Measurements from ENCODE around the gene GET3. TPM values are rescaled to one million over a fixed set of nuclear protein-coding genes. Genes with fewer than 3 reads are reported as not detected.

Gene GET3
- total RNA-seq, 1 donor: 99.5 TPM

DNA sequence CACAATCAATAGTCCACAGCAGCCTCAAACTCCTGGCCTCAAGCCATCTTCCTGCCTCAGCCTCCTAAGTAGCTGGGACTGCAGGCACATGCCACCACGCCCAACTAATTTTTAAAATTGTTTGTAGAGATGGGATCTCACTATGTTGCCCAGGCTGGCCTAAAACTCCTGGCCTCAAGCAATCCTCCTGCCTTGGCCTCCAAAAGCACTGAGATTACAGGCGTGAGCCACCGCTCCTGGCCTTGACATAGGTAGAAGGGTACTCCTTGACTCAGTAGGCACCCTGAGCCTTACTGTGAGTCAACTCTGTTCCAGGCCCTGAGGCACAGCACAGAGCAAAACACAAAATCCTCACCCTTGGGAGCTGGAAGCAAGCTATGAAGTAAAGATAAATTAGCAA, 21.4 kb upstream of the GET3 start:
- Histone ChIP-seq H3K4me3 (ENCODE audit: insufficient read depth, low read length) (no peak overlapping the region), H3K9me3 (ENCODE audit: low read depth, low read length) (no peaks in the 10 kb centered on the region), H3K27me3 (ENCODE audit: insufficient read depth, low read length) (no peaks in the 10 kb centered on the region), H3K36me3 (ENCODE audit: insufficient read depth, low read length) (peaks cover 68% of the 10 kb centered on the region), H2AFZ (ENCODE audit: low read length) (no peak overlapping the region), H3K79me2 (ENCODE audit: insufficient read depth, low read length) (peaks cover 71% of the 10 kb centered on the region), H3K4me1 (ENCODE audit: insufficient read depth, low read length) (peaks cover 11% of the 10 kb centered on the region), H3K27ac (ENCODE audit: low read depth, low read length) (no peak overlapping the region), H3K4me2 (ENCODE audit: insufficient read depth, low read length) (no peak overlapping the region), H4K20me1 (ENCODE audit: insufficient read depth, low read length) (peaks cover 32% of the 10 kb centered on the region)
- DNase-seq (ENCODE audit: insufficient read length, low spot score, missing footprints): no peak
- TF ChIP-seq, protein P1, sequence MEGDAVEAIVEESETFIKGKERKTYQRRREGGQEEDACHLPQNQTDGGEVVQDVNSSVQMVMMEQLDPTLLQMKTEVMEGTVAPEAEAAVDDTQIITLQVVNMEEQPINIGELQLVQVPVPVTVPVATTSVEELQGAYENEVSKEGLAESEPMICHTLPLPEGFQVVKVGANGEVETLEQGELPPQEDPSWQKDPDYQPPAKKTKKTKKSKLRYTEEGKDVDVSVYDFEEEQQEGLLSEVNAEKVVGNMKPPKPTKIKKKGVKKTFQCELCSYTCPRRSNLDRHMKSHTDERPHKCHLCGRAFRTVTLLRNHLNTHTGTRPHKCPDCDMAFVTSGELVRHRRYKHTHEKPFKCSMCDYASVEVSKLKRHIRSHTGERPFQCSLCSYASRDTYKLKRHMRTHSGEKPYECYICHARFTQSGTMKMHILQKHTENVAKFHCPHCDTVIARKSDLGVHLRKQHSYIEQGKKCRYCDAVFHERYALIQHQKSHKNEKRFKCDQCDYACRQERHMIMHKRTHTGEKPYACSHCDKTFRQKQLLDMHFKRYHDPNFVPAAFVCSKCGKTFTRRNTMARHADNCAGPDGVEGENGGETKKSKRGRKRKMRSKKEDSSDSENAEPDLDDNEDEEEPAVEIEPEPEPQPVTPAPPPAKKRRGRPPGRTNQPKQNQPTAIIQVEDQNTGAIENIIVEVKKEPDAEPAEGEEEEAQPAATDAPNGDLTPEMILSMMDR (IDR thresholded peaks at IDR 0.05; ENCODE audit: extremely low read depth, low read depth, low read length): no peak

DNA sequence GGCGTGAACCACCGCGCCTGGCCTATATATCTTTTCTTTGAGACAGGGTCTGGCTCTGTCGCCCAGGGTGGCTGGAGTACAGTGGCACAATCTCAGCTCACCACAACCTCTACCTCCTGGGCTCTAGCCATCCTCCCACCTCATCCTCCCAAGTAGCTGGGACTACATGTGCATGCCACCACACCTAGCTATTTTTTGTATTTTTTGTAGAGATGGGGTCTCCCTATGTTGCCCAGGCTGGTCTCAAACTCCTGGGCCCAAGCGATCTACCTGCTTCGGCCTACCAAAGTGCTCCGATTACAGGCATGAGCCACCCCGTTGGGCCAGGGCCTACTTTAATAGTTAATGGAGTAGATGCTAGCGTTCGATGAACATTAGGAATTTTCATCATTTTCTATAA, 17.0 kb upstream of the GET3 start:
- TF ChIP-seq, protein P1 (IDR thresholded peaks at IDR 0.05; ENCODE audit: extremely low read depth, low read depth, low read length): no peak
- H3K36me3 ChIP-seq (ENCODE audit: insufficient read depth, low read length): peaks cover 37% of the 10 kb centered on the region

DNA sequence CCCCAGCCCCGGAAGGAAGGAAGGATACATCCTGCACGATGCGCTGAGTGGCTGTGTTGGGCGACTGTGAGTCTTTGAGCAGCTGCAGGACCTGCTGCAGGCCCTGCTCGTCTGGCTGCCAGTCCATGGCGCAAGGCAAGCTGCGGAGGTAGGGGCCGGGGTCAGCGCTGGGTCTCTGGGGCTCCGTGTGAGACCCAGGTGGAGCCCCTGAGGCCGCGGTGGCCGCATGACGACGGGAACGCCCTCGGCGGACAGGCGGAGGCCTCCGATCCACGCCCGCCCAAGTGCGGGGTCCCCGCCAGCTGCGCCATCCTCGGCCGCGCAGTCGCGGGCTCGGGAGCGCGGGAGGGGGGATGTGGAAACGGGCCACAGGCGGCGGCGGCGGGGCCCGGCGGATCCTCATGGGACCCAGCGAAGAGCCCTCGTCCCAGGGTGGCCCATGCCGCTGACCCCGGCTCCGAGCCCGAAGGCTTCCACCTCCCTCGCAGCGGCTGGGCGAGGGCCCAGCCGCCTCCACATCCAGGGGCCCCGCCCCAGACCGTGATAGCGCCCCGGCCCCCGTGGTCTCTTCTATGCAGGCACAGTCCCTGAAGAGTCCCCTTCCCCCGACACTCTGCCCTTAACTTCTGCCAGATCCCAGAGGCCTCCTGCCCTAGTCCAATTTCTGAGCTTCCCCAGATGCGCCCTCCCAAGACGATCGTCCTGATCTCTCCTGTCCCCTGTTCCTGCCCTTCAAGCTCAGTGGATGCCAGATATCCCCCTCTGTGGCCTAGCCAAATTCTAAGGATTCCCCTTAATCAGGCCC, 16.2 kb upstream of the GET3 start:
- peak; percentile 88 for DNase-seq (ENCODE audit: insufficient read length, low spot score, missing footprints)
- H2AFZ ChIP-seq (ENCODE audit: low read length): peak overlapping the region; percentile 50
- H3K36me3 ChIP-seq (ENCODE audit: insufficient read depth, low read length): peaks cover 29% of the 10 kb centered on the region

More for the DNA sequence above, 17.0 kb upstream of the GET3 start:
- H2AFZ ChIP-seq (ENCODE audit: low read length): no peak overlapping the region
- peak overlapping the region; percentile 79 for H3K27ac ChIP-seq (ENCODE audit: low read depth, low read length)
- DNase-seq (ENCODE audit: insufficient read length, low spot score, missing footprints): no peak
- H3K79me2 ChIP-seq (ENCODE audit: insufficient read depth, low read length): peaks cover 74% of the 10 kb centered on the region
- H3K9me3 ChIP-seq (ENCODE audit: low read depth, low read length): no peaks in the 10 kb centered on the region
- H3K4me1 ChIP-seq (ENCODE audit: insufficient read depth, low read length): peaks cover 25% of the 10 kb centered on the region
- H3K27me3 ChIP-seq (ENCODE audit: insufficient read depth, low read length): no peaks in the 10 kb centered on the region
- H3K4me2 ChIP-seq (ENCODE audit: insufficient read depth, low read length): peak overlapping the region; percentile 99
- peak overlapping the region; percentile 92 for H3K4me3 ChIP-seq (ENCODE audit: insufficient read depth, low read length)
- peaks cover 26% of the 10 kb centered on the region for H4K20me1 ChIP-seq (ENCODE audit: insufficient read depth, low read length)

More for the DNA sequence above, 16.2 kb upstream of the GET3 start:
- TF ChIP-seq, protein P1 (IDR thresholded peaks at IDR 0.05; ENCODE audit: extremely low read depth, low read depth, low read length): no peak
- Histone ChIP-seq H3K4me2 (ENCODE audit: insufficient read depth, low read length) (peak overlapping the region; percentile 99), H3K27ac (ENCODE audit: low read depth, low read length) (peak overlapping the region; percentile 79), H3K9me3 (ENCODE audit: low read depth, low read length) (no peaks in the 10 kb centered on the region), H4K20me1 (ENCODE audit: insufficient read depth, low read length) (peaks cover 23% of the 10 kb centered on the region), H3K79me2 (ENCODE audit: insufficient read depth, low read length) (peaks cover 67% of the 10 kb centered on the region), H3K27me3 (ENCODE audit: insufficient read depth, low read length) (no peaks in the 10 kb centered on the region), H3K4me3 (ENCODE audit: insufficient read depth, low read length) (peak overlapping the region; percentile 92), H3K4me1 (ENCODE audit: insufficient read depth, low read length) (peaks cover 25% of the 10 kb centered on the region)
